Testis (tissue), 3 donors: ENCODE measurements around the gene CARD8. TPM values are rescaled to one million over a fixed set of nuclear protein-coding genes. Genes with fewer than 3 reads are reported as not detected.
"Not testable (repeated sequence)": the region's sequence is repeated elsewhere in the genome, so short reads cannot be mapped to it uniquely, and the experiment has no call there.

ENCODE experiments used
- DNase-seq: peaks from one replicate; pipeline ENCODE4 v3.0.0-alpha.2; 2019
- H3K27ac ChIP-seq, 2 donors: fragments of 200-600 bp; sonication (generic); one replicate each; pipeline ENCODE4 v1.5.1; 2019
- H3K27me3 ChIP-seq: fragments of 200-600 bp; sonication (generic); one replicate; pipeline ENCODE4 v1.5.1; 2019
- H3K36me3 ChIP-seq: fragments of 200-600 bp; sonication (generic); one replicate; pipeline ENCODE4 v1.5.1; 2017; ENCODE audit warnings: low read depth; ENCODE audit errors: missing control alignments
- H3K4me1 ChIP-seq: fragments of 200-600 bp; sonication (generic); one replicate; pipeline ENCODE4 v1.5.1; 2019
- H3K4me3 ChIP-seq, 2 donors: fragments of 200-600 bp; sonication (generic); one replicate each; pipeline ENCODE4 v1.5.1; 2017 to 2019
- H3K9me3 ChIP-seq: fragments of 200-600 bp; sonication (generic); one replicate; pipeline ENCODE4 v1.5.1; 2017
- POLR2A ChIP-seq: fragments of 450-650 bp; IDR thresholded peaks from one replicate; pipeline ENCODE4 v1.6.1; 2017; ENCODE audit warnings: antibody characterized with exemption, mild to moderate bottlenecking, moderate library complexity
- WGBS, 2 donors: methylation state at CpG; one replicate each; pipeline ENCODE4 v1.1.5; 2018; 5-methylcytosine and 5-hydroxymethylcytosine counted together
- intact Hi-C: fragments of 100-400 bp; cut with DNase I; formaldehyde crosslinking; loops from one replicate; pipeline ENCODE4 v1.15.1; 2023; ENCODE audit warnings: low total_unique reads
- polyA plus RNA-seq: library from polyadenylated mRNA; stranded (reverse); fragments of 350-450 nt; fragmentation: Illumina TruSeq; extraction: RNeasy Lipid Tissue Mini Kit (QIAGEN cat#74804); gene quantifications from one replicate; pipeline ENCODE4 v1.2.3, GENCODE V29; 2014; ENCODE audit warnings: low read depth, low replicate concordance; ENCODE audit not compliant: insufficient read depth
- total RNA-seq, 2 donors: library from RNA; depleted of rRNA; stranded (reverse); fragments of >200 nt; gene quantifications; one replicate each; pipeline ENCODE4 v1.2.3, GENCODE V29; 2016
- TF ChIP-seq, protein P1 (sequence below), 3 experiments: fragments of 450-650 bp in 2 of 3; fragments of 200-600 bp in 1 of 3; sonication (generic) in 1 of 3; IDR thresholded peaks; one replicate each; pipeline ENCODE4 v1.5.1; 2016 to 2019; ENCODE audit warnings: antibody characterized with exemption in 3 of 3, mild to moderate bottlenecking in 2 of 3, moderate library complexity in 1 of 3

CARD8 gene
- total and polyA plus RNA-seq, 3 donors from 2014 or later: 45.4 to 68.4 (median 53.9) TPM

DNA sequence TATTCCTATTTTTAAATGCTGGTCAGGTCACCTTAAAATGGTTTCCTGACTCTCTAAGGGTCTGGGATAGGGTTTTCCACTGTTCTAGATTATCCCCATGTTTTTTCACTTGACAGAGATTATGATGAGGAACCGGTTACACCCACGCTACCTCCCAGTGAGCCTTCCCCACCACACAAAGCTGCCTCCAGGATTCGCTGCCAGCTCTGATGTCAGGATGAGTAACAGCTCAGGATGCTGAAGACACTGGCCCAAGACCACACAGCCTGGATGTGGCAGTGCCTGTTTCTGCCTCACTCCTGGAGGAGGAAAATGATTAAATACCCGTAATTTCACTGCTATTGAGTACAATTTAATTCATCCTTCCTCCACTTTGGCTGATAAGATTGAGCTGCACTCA lies 37.1 kb upstream of the CARD8 start:
- H3K4me1 ChIP-seq: peaks cover 7% of the 10 kb centered on the region
- 89 to 91% methylated on average over 4 of the region's 4 CpGs for WGBS, 2 donors
- no peaks in the 10 kb centered on the region for H3K27me3 ChIP-seq
- no peak for TF ChIP-seq POLR2A
- TF ChIP-seq, protein P1, sequence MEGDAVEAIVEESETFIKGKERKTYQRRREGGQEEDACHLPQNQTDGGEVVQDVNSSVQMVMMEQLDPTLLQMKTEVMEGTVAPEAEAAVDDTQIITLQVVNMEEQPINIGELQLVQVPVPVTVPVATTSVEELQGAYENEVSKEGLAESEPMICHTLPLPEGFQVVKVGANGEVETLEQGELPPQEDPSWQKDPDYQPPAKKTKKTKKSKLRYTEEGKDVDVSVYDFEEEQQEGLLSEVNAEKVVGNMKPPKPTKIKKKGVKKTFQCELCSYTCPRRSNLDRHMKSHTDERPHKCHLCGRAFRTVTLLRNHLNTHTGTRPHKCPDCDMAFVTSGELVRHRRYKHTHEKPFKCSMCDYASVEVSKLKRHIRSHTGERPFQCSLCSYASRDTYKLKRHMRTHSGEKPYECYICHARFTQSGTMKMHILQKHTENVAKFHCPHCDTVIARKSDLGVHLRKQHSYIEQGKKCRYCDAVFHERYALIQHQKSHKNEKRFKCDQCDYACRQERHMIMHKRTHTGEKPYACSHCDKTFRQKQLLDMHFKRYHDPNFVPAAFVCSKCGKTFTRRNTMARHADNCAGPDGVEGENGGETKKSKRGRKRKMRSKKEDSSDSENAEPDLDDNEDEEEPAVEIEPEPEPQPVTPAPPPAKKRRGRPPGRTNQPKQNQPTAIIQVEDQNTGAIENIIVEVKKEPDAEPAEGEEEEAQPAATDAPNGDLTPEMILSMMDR (IDR thresholded peaks at IDR 0.05): no peak
- no peak for DNase-seq
- H3K4me3 ChIP-seq: no peak overlapping the region
- no peak overlapping the region for H3K27ac ChIP-seq
- no peaks in the 10 kb centered on the region for H3K9me3 ChIP-seq
- H3K36me3 ChIP-seq: no peaks in the 10 kb centered on the region
- intact Hi-C loops: no loop called here

DNA sequence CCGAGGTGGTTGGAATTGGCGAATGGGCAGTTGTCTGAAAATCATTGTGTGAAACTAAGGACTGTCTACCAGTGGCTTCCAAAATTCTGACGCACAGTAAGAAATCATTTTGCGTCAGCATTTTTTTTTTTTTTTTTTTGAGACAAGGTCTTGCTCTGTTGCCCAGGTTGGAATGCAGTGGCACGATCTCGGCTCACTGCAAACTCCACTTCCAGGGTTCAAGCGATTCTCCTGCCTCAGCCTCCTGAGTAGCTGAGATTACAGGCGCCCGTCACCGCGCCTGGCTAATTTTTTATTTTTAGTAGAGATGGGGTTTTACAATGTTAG lies 35.7 kb upstream of the CARD8 start:
- intact Hi-C loops, H3K4me1 ChIP-seq, H3K27me3 ChIP-seq, DNase-seq, H3K9me3 ChIP-seq, H3K36me3 ChIP-seq, H3K27ac ChIP-seq: not testable (repeated sequence)
- WGBS, 2 donors: 15 to 22% methylated on average over 11 of the region's 11 CpGs
- TF ChIP-seq, protein P1 (IDR thresholded peaks at IDR 0.05): peak in 1 of 3 experiments; percentile 16
- peak overlapping the region in 1 of 2 donors; percentile 10 for H3K4me3 ChIP-seq

DNA sequence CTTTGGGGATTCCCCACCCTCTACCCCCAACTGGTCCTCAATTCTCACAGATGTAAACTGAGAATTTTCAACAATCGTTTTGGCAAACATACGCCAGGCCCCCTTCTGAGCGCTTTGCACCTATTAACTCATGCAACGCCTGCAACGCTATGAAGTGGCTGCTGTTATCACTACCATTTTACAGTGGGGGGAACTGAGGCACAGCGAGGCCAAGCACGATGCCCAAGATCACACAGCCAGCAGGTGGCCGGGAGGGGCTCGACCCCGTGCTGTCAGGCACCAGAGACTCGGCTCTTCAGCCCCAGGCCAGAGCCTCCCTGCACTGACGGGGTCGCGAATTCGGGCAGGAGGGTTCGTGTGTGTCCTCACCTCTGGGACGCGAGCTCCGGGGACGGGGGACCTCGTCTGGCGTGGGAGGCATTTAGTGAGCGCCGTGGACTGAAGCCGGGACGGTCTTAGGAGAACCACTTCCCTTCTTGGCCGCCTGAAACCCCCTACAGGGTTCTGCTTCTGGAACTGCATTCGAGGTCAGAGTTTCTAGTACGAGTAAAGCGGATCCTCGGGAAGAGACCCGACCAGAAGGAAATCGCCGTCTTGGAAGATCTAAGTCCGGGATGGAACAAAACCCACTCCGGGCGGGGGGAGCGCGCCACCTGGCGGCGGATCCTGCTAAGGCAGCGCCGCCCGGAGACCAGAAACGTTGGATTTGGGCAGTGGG lies 35.2 kb upstream of the CARD8 start:
- Histone ChIP-seq H3K36me3 (no peaks in the 10 kb centered on the region), H3K27ac (no peak overlapping the region), H3K4me1 (peaks cover 7% of the 10 kb centered on the region), H3K9me3 (no peaks in the 10 kb centered on the region), H3K27me3 (no peaks in the 10 kb centered on the region), H3K4me3 (peak overlapping the region; percentile 10 to 46)
- peak; percentile 84 for DNase-seq
- TF ChIP-seq POLR2A: no peak
- TF ChIP-seq, protein P1 (IDR thresholded peaks at IDR 0.05): peak; percentile 83 to 99 (median 96)
- intact Hi-C loops: no loop called here
- WGBS, 2 donors: 1% methylated on average over 32 to 45 of the region's 45 CpGs

DNA sequence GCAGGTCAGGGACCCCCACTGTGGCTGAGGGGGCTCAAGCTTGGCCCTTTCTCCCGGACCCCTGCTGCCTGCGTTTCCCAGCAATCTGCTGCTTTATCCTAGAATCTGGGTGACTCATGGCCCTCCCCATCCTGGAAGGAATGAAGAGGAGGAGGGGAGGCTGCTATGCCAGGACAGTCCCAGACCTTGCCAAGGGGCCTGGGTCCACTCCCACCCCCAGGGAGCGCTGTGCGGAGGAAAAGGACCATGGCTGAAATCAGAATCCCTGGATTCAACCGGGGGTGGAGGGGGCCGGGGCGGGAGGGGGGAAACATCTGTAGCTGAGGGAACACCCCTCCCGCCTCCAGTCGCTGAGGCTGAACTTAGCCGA lies 34.7 kb upstream of the CARD8 start:
- Histone ChIP-seq H3K27ac (no peak overlapping the region), H3K4me3 (peak overlapping the region in 1 of 2 donors; percentile 10), H3K36me3 (no peaks in the 10 kb centered on the region), H3K4me1 (peaks cover 7% of the 10 kb centered on the region), H3K9me3 (no peaks in the 10 kb centered on the region), H3K27me3 (no peaks in the 10 kb centered on the region)
- 3 to 10% methylated on average over 8 to 10 of the region's 10 CpGs for WGBS, 2 donors
- intact Hi-C loops: no loop called here
- TF ChIP-seq POLR2A: no peak
- TF ChIP-seq, protein P1 (IDR thresholded peaks at IDR 0.05): no peak
- DNase-seq: no peak

DNA sequence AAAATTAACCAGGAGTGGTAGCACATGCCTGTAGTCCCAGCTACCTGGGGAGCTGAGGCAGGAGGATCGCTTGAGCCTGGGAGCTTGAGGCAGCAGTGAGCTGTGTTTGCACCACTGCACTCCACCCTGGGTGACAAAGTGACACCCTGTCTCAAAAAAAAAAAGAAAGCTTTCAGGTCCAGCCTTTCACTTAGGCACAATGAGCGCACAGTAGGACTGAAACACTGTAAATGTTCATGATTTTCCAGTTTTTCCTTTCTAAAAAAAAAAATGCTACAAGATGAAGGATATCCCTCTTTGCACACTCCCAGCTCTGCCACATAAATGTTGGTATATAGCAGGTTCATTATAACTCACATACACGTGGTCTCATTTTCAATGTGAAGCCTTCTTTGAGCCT lies 32.0 kb upstream of the CARD8 start:
- no peak overlapping the region for H3K27ac ChIP-seq
- no peak for DNase-seq
- no peak overlapping the region for H3K4me3 ChIP-seq
- no peaks in the 10 kb centered on the region for H3K36me3 ChIP-seq
- intact Hi-C loops: no loop called here
- peaks cover 7% of the 10 kb centered on the region for H3K4me1 ChIP-seq
- TF ChIP-seq POLR2A: no peak
- TF ChIP-seq, protein P1 (IDR thresholded peaks at IDR 0.05): no peak
- H3K9me3 ChIP-seq: no peaks in the 10 kb centered on the region
- WGBS, 2 donors: 97 to 98% methylated on average over 3 of the region's 3 CpGs
- no peaks in the 10 kb centered on the region for H3K27me3 ChIP-seq
